OCI-LY1 (cell line): ENCODE results near the gene WNT2.

ENCODE experiments used
- EZH2 ChIP-seq: fragments of 200-600 bp; sonication (generic), shearing (Covaris generic); IDR thresholded peaks from 2 replicates; pipeline ENCODE4 v1.8.0; 2017; ENCODE audit warnings: borderline replicate concordance, mixed run types, mild to moderate bottlenecking, antibody characterized with exemption, low read length, moderate library complexity, mixed read lengths
- TF ChIP-seq, protein P1 (sequence below): fragments of 200-600 bp; sonication (generic), shearing (Covaris generic); IDR thresholded peaks from 2 replicates; pipeline ENCODE4 v1.5.1; 2017; ENCODE audit warnings: mild to moderate bottlenecking, antibody characterized with exemption, low read length, moderate library complexity, mixed read lengths

DNA sequence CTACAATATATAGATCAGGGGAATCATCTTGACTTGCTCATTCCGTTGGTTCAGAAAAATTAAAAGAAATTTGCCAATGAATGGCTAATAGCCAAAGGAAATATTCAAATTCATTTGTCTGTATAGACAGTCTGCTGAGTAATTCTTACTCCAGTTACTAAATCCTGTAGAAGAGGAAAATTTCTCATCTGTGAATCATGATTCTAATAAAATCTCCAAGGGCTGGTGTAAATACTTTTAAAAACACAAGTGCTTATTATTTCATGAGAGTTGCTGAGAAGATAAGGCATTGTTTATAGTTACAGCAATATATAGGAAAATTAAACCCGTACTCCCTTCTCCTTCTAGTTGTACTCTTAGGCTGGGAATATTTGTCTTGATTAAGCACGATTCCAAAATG is 53.0 kb downstream of the WNT2 start:
- TF ChIP-seq, protein P1, sequence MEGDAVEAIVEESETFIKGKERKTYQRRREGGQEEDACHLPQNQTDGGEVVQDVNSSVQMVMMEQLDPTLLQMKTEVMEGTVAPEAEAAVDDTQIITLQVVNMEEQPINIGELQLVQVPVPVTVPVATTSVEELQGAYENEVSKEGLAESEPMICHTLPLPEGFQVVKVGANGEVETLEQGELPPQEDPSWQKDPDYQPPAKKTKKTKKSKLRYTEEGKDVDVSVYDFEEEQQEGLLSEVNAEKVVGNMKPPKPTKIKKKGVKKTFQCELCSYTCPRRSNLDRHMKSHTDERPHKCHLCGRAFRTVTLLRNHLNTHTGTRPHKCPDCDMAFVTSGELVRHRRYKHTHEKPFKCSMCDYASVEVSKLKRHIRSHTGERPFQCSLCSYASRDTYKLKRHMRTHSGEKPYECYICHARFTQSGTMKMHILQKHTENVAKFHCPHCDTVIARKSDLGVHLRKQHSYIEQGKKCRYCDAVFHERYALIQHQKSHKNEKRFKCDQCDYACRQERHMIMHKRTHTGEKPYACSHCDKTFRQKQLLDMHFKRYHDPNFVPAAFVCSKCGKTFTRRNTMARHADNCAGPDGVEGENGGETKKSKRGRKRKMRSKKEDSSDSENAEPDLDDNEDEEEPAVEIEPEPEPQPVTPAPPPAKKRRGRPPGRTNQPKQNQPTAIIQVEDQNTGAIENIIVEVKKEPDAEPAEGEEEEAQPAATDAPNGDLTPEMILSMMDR, result no peak
- TF ChIP-seq EZH2, result no peak
